Stimulated activated memory B cell treated with anti-CD40 and anti-IgM and Interleukin-4, amounts not matched to agents 10 μg/mL and 1 μg/mL and 100 μg/mL, for 72 hours (primary cell): Measurements from ENCODE around the gene CUEDC1.

Experiments
- ATAC-seq: fragments of 150-1000 bp; cut with Tn5 transposase; 2 replicates; pipeline ENCODE4 v1.10.0; 2021
- H3K27ac Mint-ChIP-seq: one replicate; pipeline ENCODE4 v1.8.0; 2022; ENCODE audit warnings: mild to moderate bottlenecking, mixed read lengths
- H3K27me3 Mint-ChIP-seq: one replicate; pipeline ENCODE4 v1.8.0; 2022; ENCODE audit warnings: mixed read lengths
- H3K36me3 Mint-ChIP-seq: one replicate; pipeline ENCODE4 v1.8.0; 2022; ENCODE audit warnings: mixed read lengths
- H3K4me1 Mint-ChIP-seq: one replicate; pipeline ENCODE4 v1.8.0; 2022; ENCODE audit warnings: mixed read lengths
- H3K4me3 Mint-ChIP-seq: one replicate; pipeline ENCODE4 v1.8.0; 2022; ENCODE audit warnings: mild to moderate bottlenecking, moderate library complexity, mixed read lengths
- H3K9me3 Mint-ChIP-seq: one replicate; pipeline ENCODE4 v1.8.0; 2022; ENCODE audit warnings: mixed read lengths

Gene CUEDC1

GRCh38 chr17:57910462-57911420 lies 44.5 kb downstream of the CUEDC1 start:
- H3K4me1 Mint-ChIP-seq = peaks cover under 1% of the 10 kb centered on the region
- no peaks in the 10 kb centered on the region for H3K9me3 Mint-ChIP-seq
- H3K36me3 Mint-ChIP-seq = no peaks in the 10 kb centered on the region
- H3K27me3 Mint-ChIP-seq = peaks cover 58% of the 10 kb centered on the region
- H3K4me3 Mint-ChIP-seq = no peak overlapping the region
- H3K27ac Mint-ChIP-seq = no peak overlapping the region
- ATAC-seq = no peak

GRCh38 chr17:57909551-57909950 lies 45.7 kb downstream of the CUEDC1 start:
- H3K4me1 Mint-ChIP-seq = peaks cover 10% of the 10 kb centered on the region
- no peak overlapping the region for H3K4me3 Mint-ChIP-seq

GRCh38 chr17:57908278-57908677 lies 46.9 kb downstream of the CUEDC1 start:
- no peaks in the 10 kb centered on the region for H3K9me3 Mint-ChIP-seq
- peaks cover 45% of the 10 kb centered on the region for H3K27me3 Mint-ChIP-seq
- ATAC-seq = no peak
- peaks cover 20% of the 10 kb centered on the region for H3K4me1 Mint-ChIP-seq
- H3K36me3 Mint-ChIP-seq = no peaks in the 10 kb centered on the region
- H3K27ac Mint-ChIP-seq = no peak overlapping the region
- H3K4me3 Mint-ChIP-seq = no peak overlapping the region

More at GRCh38 chr17:57909551-57909950, 45.7 kb downstream of the CUEDC1 start:
- no peak for ATAC-seq
- peaks cover 58% of the 10 kb centered on the region for H3K27me3 Mint-ChIP-seq
- no peaks in the 10 kb centered on the region for H3K36me3 Mint-ChIP-seq
- H3K9me3 Mint-ChIP-seq = no peaks in the 10 kb centered on the region
- no peak overlapping the region for H3K27ac Mint-ChIP-seq

GRCh38 chr17:57906910-57907309 lies 48.3 kb downstream of the CUEDC1 start:
- Mint-ChIP-seq H3K9me3 (no peaks in the 10 kb centered on the region), H3K36me3 (no peaks in the 10 kb centered on the region), H3K4me3 (no peak overlapping the region), H3K27me3 (peaks cover 39% of the 10 kb centered on the region), H3K27ac (no peak overlapping the region), H3K4me1 (peaks cover 34% of the 10 kb centered on the region)
- ATAC-seq = no peak

- Mint-ChIP-seq H3K36me3 (no peaks in the 10 kb centered on the region), H3K27me3 (peaks cover 30% of the 10 kb centered on the region), H3K4me3 (no peak overlapping the region), H3K4me1 (peaks cover 42% of the 10 kb centered on the region), H3K9me3 (no peaks in the 10 kb centered on the region), H3K27ac (no peak overlapping the region)
- ATAC-seq = no peak
These were observed 49.2 kb downstream of the CUEDC1 start for GRCh38 chr17:57905875-57906455.

GRCh38 chr17:57903961-57904360 lies 51.3 kb downstream of the CUEDC1 start:
- H3K4me1 Mint-ChIP-seq = peaks cover 58% of the 10 kb centered on the region
- no peaks in the 10 kb centered on the region for H3K9me3 Mint-ChIP-seq
- H3K36me3 Mint-ChIP-seq = no peaks in the 10 kb centered on the region
- peak overlapping the region; percentile 78 for H3K27ac Mint-ChIP-seq
- peaks cover 14% of the 10 kb centered on the region for H3K27me3 Mint-ChIP-seq
- ATAC-seq = no peak
- H3K4me3 Mint-ChIP-seq = peak overlapping the region; percentile 10

GRCh38 chr17:57902800-57903759 lies 52.1 kb downstream of the CUEDC1 start:
- H3K9me3 Mint-ChIP-seq = no peaks in the 10 kb centered on the region
- peak; percentile 72 for ATAC-seq
- H3K4me3 Mint-ChIP-seq = peak overlapping the region; percentile 6

GRCh38 chr17:57902117-57902799 lies 53.0 kb downstream of the CUEDC1 start:
- peaks cover 12% of the 10 kb centered on the region for H3K27me3 Mint-ChIP-seq
- H3K4me3 Mint-ChIP-seq = no peak overlapping the region
- peak; percentile 85 for ATAC-seq
- peak overlapping the region; percentile 78 for H3K27ac Mint-ChIP-seq
- H3K9me3 Mint-ChIP-seq = no peaks in the 10 kb centered on the region
- peaks cover 59% of the 10 kb centered on the region for H3K4me1 Mint-ChIP-seq
- H3K36me3 Mint-ChIP-seq = no peaks in the 10 kb centered on the region

More at GRCh38 chr17:57902800-57903759, 52.1 kb downstream of the CUEDC1 start:
- Mint-ChIP-seq H3K27ac (peak overlapping the region; percentile 78), H3K27me3 (peaks cover 14% of the 10 kb centered on the region), H3K4me1 (peaks cover 59% of the 10 kb centered on the region), H3K36me3 (no peaks in the 10 kb centered on the region)

GRCh38 chr17:57900991-57901743 lies 54.0 kb downstream of the CUEDC1 start:
- H3K4me3 Mint-ChIP-seq = no peak overlapping the region
- H3K9me3 Mint-ChIP-seq = no peaks in the 10 kb centered on the region
- H3K27ac Mint-ChIP-seq = peak overlapping the region; percentile 78
- peaks cover under 1% of the 10 kb centered on the region for H3K27me3 Mint-ChIP-seq
- H3K4me1 Mint-ChIP-seq = peaks cover 59% of the 10 kb centered on the region
- H3K36me3 Mint-ChIP-seq = no peaks in the 10 kb centered on the region
- no peak for ATAC-seq

GRCh38 chr17:57899822-57900221 lies 55.4 kb downstream of the CUEDC1 start:
- no peak for ATAC-seq
- Mint-ChIP-seq H3K4me1 (peaks cover 49% of the 10 kb centered on the region), H3K4me3 (no peak overlapping the region), H3K27me3 (no peaks in the 10 kb centered on the region), H3K36me3 (no peaks in the 10 kb centered on the region), H3K27ac (peak overlapping the region; percentile 38), H3K9me3 (no peaks in the 10 kb centered on the region)

- H3K27ac Mint-ChIP-seq = no peak overlapping the region
- H3K27me3 Mint-ChIP-seq = no peaks in the 10 kb centered on the region
- H3K36me3 Mint-ChIP-seq = no peaks in the 10 kb centered on the region
- no peaks in the 10 kb centered on the region for H3K9me3 Mint-ChIP-seq
- no peak overlapping the region for H3K4me3 Mint-ChIP-seq
- H3K4me1 Mint-ChIP-seq = peaks cover 49% of the 10 kb centered on the region
- ATAC-seq = no peak
These were observed 55.8 kb downstream of the CUEDC1 start for GRCh38 chr17:57899391-57899790.

- Mint-ChIP-seq H3K36me3 (no peaks in the 10 kb centered on the region), H3K27ac (no peak overlapping the region), H3K4me1 (peaks cover 44% of the 10 kb centered on the region), H3K4me3 (no peak overlapping the region), H3K27me3 (peaks cover 1% of the 10 kb centered on the region), H3K9me3 (no peaks in the 10 kb centered on the region)
- ATAC-seq = no peak
These were observed 56.5 kb downstream of the CUEDC1 start for GRCh38 chr17:57898487-57899311.

GRCh38 chr17:57895382-57896060 lies 59.7 kb downstream of the CUEDC1 start:
- Mint-ChIP-seq H3K4me3 (no peak overlapping the region), H3K4me1 (peaks cover 28% of the 10 kb centered on the region), H3K36me3 (no peaks in the 10 kb centered on the region), H3K27ac (no peak overlapping the region), H3K27me3 (peaks cover 33% of the 10 kb centered on the region), H3K9me3 (no peaks in the 10 kb centered on the region)
- no peak for ATAC-seq
